Left kidney (tissue), 8 donors: ENCODE measurements around the gene TOM1L1. TPM values are rescaled to one million over a fixed set of nuclear protein-coding genes. Genes with fewer than 3 reads are reported as not detected.
"Not testable (repeated sequence)": the region's sequence is repeated elsewhere in the genome, so short reads cannot be mapped to it uniquely, and the experiment has no call there.

ENCODE experiments used
- DNase-seq: peaks from one replicate; pipeline ENCODE4 v3.0.0-alpha.2; 2013
- long read RNA-seq, 8 donors: transcript quantifications; one replicate each; lab custom pipeline, GENCODE V29; 2026
- polyA plus RNA-seq: library from polyadenylated mRNA; unstranded; fragments of 120-200 nt; gene quantifications from one replicate; pipeline ENCODE4 v1.2.1, GENCODE V29; 2013; ENCODE audit not compliant: insufficient read length

TOM1L1 gene
- 118 TPM for polyA plus RNA-seq
- long read RNA-seq, donor 1, partial matches to known transcripts: 49 of 84 reads
- long read RNA-seq, donor 1, other reads (novel, unspliced or antisense): 26 of 84 reads
- long read RNA-seq, donor 2, transcript TOM1L1-221 (16 exons, 2,507 nt): major isoform, 8 of 16 reads
- long read RNA-seq, donor 2, partial matches to known transcripts: 0 of 16 reads
- long read RNA-seq, donor 2, other reads (novel, unspliced or antisense): 0 of 16 reads
- long read RNA-seq, donor 3, transcript TOM1L1-221 (16 exons, 2,507 nt): major isoform, 6 of 69 reads
- long read RNA-seq, donor 3, transcript TOM1L1-220 (10 exons, 1,849 nt): minor isoform, 5 of 69 reads
- long read RNA-seq, donor 3, partial matches to known transcripts: 25 of 69 reads
- long read RNA-seq, donor 3, other reads (novel, unspliced or antisense): 31 of 69 reads
- long read RNA-seq, donor 4: 0 reads
- long read RNA-seq, donor 5, transcript TOM1L1-220 (10 exons, 1,849 nt): minor isoform, 7 of 136 reads
- long read RNA-seq, donor 5, transcript TOM1L1-221 (16 exons, 2,507 nt): major isoform, 14 of 136 reads
- long read RNA-seq, donor 5, partial matches to known transcripts: 48 of 136 reads
- long read RNA-seq, donor 5, other reads (novel, unspliced or antisense): 61 of 136 reads
- long read RNA-seq, donor 6, partial matches to known transcripts: 35 of 61 reads
- long read RNA-seq, donor 6, other reads (novel, unspliced or antisense): 19 of 61 reads
- long read RNA-seq, donor 7, transcript TOM1L1-220 (10 exons, 1,849 nt): minor isoform, 5 of 88 reads
- long read RNA-seq, donor 7, transcript TOM1L1-221 (16 exons, 2,507 nt): major isoform, 9 of 88 reads
- long read RNA-seq, donor 7, partial matches to known transcripts: 38 of 88 reads
- long read RNA-seq, donor 7, other reads (novel, unspliced or antisense): 26 of 88 reads
- long read RNA-seq, donor 8, partial matches to known transcripts: 6 of 14 reads
- long read RNA-seq, donor 8, other reads (novel, unspliced or antisense): 0 of 14 reads

GRCh38 chr17:54900457-54901229, at the start of gene TOM1L1:
Gene TOM1L1 (plus strand): TSS chr17:54900852. CDS start chr17:54900866, 14 bp downstream.
- peak; percentile 75 for DNase-seq

GRCh38 chr17:54859187-54859586, 41.5 kb upstream of the TOM1L1 start:
- DNase-seq: no peak

- DNase-seq: no peak
These were observed 39.8 kb upstream of the TOM1L1 start for GRCh38 chr17:54860617-54861470.

GRCh38 chr17:54861471-54861983, 39.1 kb upstream of the TOM1L1 start:
- no peak for DNase-seq

GRCh38 chr17:54863176-54863575, 37.5 kb upstream of the TOM1L1 start:
- no peak for DNase-seq

GRCh38 chr17:54864070-54864469, 36.6 kb upstream of the TOM1L1 start:
- DNase-seq: no peak

GRCh38 chr17:54864636-54865356, 35.9 kb upstream of the TOM1L1 start:
- DNase-seq: no peak

- DNase-seq: no peak
These were observed 33.0 kb upstream of the TOM1L1 start for GRCh38 chr17:54867634-54868033.

GRCh38 chr17:54870671-54871175, 29.9 kb upstream of the TOM1L1 start:
- DNase-seq: no peak

GRCh38 chr17:54875906-54876305, 24.7 kb upstream of the TOM1L1 start:
- DNase-seq: not testable (repeated sequence)

GRCh38 chr17:54876656-54877195, 23.9 kb upstream of the TOM1L1 start:
- no peak for DNase-seq

- DNase-seq: no peak
These were observed 19.2 kb upstream of the TOM1L1 start for GRCh38 chr17:54881255-54881972.

GRCh38 chr17:54882371-54882770, 18.3 kb upstream of the TOM1L1 start:
- DNase-seq: no peak

- DNase-seq: no peak
These were observed 17.7 kb upstream of the TOM1L1 start for GRCh38 chr17:54882950-54883349.

- DNase-seq: no peak
These were observed 16.7 kb upstream of the TOM1L1 start for GRCh38 chr17:54883939-54884338.

- DNase-seq: no peak
These were observed 12.9 kb upstream of the TOM1L1 start for GRCh38 chr17:54887787-54888186.

- no peak for DNase-seq
These were observed 12.4 kb upstream of the TOM1L1 start for GRCh38 chr17:54888254-54888653.

- no peak for DNase-seq
These were observed 11.7 kb upstream of the TOM1L1 start for GRCh38 chr17:54888981-54889380.
